GM23248 (cell line): ENCODE measurements around the gene PRPF38B.

Experiments used
- EZH2 ChIP-seq: fragments of 200-600 bp; sonication (generic); IDR thresholded peaks from 2 replicates; pipeline ENCODE4 v1.6.1; 2018; ENCODE audit warnings: antibody characterized with exemption, mild to moderate bottlenecking; ENCODE audit not compliant: insufficient read depth, poor library complexity, severe bottlenecking
- EZH2phosphoT487 ChIP-seq: fragments of 200-600 bp; sonication (generic); IDR thresholded peaks from 2 replicates; pipeline ENCODE4 v1.6.1; 2018; ENCODE audit warnings: antibody characterized with exemption, moderate library complexity, mild to moderate bottlenecking, low read depth; ENCODE audit not compliant: insufficient read depth

GRCh38 chr1:108729481-108729880, 37.4 kb downstream of the PRPF38B start:
- TF ChIP-seq EZH2phosphoT487 (no peak), EZH2 (no peak)
